Fibroblast of lung (primary cell): Measurements from ENCODE around the gene PPFIA2.

ENCODE experiments used
- CTCF ChIP-seq, 2 donors: IDR thresholded peaks in 1 of 2; conservative IDR thresholded peaks in 1 of 2; 1 replicate in 1 of 2; 2 replicates in 1 of 2; pipeline ENCODE4 v1.5.1; 2011 to 2012; ENCODE audit warnings: low read length in 2 of 2, control low read depth in 1 of 2, inconsistent platforms in 1 of 2, low read depth in 1 of 2, mild to moderate bottlenecking in 1 of 2
- EZH2 ChIP-seq: IDR thresholded peaks from 2 replicates; pipeline ENCODE4 v1.5.1; 2012; ENCODE audit warnings: low read length, control low read depth, mild to moderate bottlenecking; ENCODE audit errors: missing control alignments

- TF ChIP-seq CTCF (conservative IDR thresholded peaks at IDR 0.05 in 1 of 2, IDR thresholded peaks at IDR 0.05 in 1 of 2; ENCODE audit: low read depth in 1 of 2, low read length in 2 of 2) (no peak), EZH2 (no peak)
Observed at GRCh38 chr12:81468206-81468605, 290.9 kb downstream of the PPFIA2 start.
